ACHN (cell line): ENCODE results near the gene RUSC2.
"Not testable (repeated sequence)": the region's sequence is repeated elsewhere in the genome, so short reads cannot be mapped to it uniquely, and the experiment has no call there.

ENCODE experiments used
- DNase-seq: peaks from one replicate; pipeline ENCODE4 v3.0.0-alpha.2; 2015
- in situ Hi-C: cut with HindIII; loops from 2 replicates; pipeline ENCODE4 v1.10.0; 2017; ENCODE audit warnings: low sequenced_read_pairs, low pct_ligation_motif_present, low pct_unique_long_range_greater_than_20kb

The RUSC2 gene

GRCh38 chr9:35490155-35490909 lies 421 bp downstream of the RUSC2 start:
- no peak for DNase-seq
- in situ Hi-C loops = no loop called here

- DNase-seq = peak; percentile 29
- in situ Hi-C loops = no loop called here
Observed at GRCh38 chr9:35490910-35491465, 1.1 kb downstream of the RUSC2 start.

GRCh38 chr9:35493119-35493518 lies 3.2 kb downstream of the RUSC2 start:
- in situ Hi-C loops, DNase-seq: not testable (repeated sequence)

- no peak for DNase-seq
- in situ Hi-C loops = no loop called here
Observed at GRCh38 chr9:35495984-35496383, 6.1 kb downstream of the RUSC2 start.

GRCh38 chr9:35498245-35498644 lies 8.3 kb downstream of the RUSC2 start:
- DNase-seq, in situ Hi-C loops: not testable (repeated sequence)

DNA sequence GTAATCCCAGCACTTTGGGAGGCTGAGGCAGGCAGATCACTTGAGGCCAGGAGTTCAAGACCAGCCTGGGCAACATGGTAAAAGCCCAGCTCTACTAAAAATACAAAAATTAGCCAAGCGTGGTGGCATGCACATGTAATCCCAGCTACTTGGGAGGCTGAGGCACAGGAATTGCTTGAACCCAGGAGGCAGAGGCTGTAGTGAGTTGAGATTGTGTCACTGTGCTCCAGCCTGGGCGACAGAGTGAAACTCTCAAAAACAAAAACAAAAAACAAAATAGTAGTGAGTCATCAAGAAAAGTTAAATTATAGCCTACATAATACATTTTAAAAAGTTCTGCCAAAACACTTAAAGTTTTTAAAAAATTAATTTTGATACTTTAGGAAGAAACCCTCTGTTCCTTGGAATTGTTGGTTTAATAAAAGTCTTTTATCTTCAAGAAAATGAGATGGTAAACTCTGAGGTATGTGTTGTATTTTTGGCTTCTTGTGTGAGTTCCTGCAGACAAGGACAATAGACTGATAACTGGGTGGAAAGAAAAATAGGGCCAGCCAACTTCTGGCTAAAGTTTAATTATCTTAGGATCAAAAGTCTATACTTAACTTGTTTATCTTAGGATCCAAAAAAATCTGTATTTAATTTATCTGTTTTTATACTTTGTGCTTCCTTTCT lies 9.3 kb downstream of the RUSC2 start:
- in situ Hi-C loops = no loop called here
- no peak for DNase-seq

DNA sequence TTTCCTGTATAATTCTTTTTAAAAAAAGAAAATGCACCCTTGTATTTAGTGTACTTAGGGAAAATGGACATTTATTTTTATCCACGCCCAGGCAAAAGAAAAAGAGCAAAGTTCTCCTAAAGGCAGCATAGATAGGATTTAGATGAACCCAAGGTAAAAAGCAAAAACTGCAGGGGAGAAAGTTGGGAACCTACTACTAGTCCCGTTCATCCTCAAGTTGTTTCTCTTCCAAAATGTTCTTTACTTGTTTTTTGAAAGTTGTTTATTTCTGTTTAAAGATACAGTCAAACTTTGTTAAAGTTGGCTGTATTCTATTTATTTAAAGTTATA lies 9.8 kb downstream of the RUSC2 start:
- no peak for DNase-seq
- in situ Hi-C loops = no loop called here

GRCh38 chr9:35500130-35500748 lies 10.3 kb downstream of the RUSC2 start:
- in situ Hi-C loops = no loop called here
- DNase-seq = no peak

DNA sequence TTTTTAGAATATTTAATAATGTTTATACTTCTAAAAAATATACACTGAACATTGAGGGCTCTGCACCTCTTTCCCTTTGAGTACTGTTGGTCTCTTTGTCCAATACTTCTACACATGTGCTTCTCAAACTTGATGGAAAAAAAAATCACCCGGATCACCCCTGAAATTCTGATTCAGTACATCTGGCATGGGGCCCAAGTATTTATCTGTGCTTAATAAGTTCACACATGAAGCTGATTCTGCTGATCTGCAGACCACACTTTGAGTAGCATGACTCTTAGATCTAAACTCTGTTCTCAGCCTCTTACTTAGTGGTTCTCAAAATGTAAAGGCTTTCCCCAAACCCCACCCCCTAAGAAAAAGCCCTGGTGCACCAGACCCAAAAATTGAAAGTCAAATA lies 12.0 kb downstream of the RUSC2 start:
- in situ Hi-C loops = no loop called here
- no peak for DNase-seq

- no peak for DNase-seq
- in situ Hi-C loops = no loop called here
Observed at GRCh38 chr9:35506359-35506758, 16.4 kb downstream of the RUSC2 start.

DNA sequence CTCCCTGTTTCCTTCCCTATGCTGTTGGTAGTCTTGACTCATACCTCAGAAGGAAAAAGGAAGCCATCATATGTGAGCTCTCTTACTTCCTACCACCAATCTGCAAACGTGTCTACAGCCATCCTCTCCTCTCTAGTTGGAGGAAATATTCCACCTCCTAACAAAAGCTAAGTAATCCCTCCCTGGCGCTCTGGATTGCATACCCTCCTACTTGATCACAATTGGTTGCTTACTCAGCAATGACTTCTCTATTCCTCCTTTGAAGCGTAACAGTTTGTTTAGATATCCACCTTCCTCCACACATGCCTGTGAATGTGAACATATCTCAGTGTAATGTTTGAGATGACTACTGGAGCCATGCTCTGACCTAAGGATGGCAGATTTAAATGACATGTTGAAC lies 18.2 kb downstream of the RUSC2 start:
- DNase-seq = no peak
- in situ Hi-C loops = no loop called here

DNA sequence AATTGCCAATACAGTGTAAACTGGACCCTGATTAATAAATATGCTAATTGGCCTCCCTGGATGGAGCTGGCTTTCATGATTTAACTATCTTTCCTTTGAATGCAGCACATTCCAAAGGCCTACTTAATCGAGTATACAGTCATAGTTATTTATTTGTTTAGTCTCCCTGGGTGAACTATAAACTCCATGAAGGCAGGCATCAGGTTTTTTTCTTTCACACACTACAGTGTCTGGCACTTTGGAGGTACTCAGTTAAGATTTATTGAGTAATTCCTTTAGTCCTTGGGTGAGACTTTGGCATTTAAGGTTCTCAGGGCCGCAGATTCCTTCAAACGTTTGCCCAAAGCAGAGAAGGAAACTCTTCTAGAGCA lies 20.5 kb downstream of the RUSC2 start:
- no peak for DNase-seq
- in situ Hi-C loops = no loop called here

GRCh38 chr9:35510754-35511428 lies 21.0 kb downstream of the RUSC2 start:
- in situ Hi-C loops = no loop called here
- peak; percentile 89 for DNase-seq

GRCh38 chr9:35511453-35511852 lies 21.5 kb downstream of the RUSC2 start:
- in situ Hi-C loops = no loop called here
- DNase-seq = no peak

- in situ Hi-C loops = no loop called here
- no peak for DNase-seq
Observed at GRCh38 chr9:35515766-35516165, 25.9 kb downstream of the RUSC2 start.

- in situ Hi-C loops = no loop called here
- DNase-seq = peak; percentile 86
Observed at GRCh38 chr9:35516479-35516878, 26.6 kb downstream of the RUSC2 start.

DNA sequence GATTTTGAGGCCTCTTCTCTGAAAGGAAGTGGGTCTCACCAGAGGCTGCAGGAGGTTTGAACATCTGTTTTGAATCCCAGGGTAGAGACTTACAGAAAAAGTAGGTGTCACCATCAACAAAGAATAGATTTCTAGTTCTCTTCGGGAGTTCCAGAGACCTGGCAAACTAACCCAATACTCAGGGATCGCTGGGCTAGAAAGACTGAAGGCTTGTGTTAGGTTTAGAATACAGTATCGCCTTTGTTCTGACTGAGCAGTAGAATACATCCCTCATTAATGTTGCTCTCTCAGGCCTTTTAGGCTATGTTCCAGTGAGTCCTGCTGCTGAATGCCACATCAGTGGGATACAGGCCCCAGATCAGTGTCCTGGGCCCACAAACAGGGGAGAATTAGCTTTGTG lies 27.2 kb downstream of the RUSC2 start:
- in situ Hi-C loops = no loop called here
- no peak for DNase-seq

GRCh38 chr9:35517552-35518224 lies 27.8 kb downstream of the RUSC2 start:
- in situ Hi-C loops = no loop called here
- DNase-seq = no peak
